ENCODE data around the gene DHCR7.

DHCR7 gene

GRCh38 chr11:71448257-71449171 is at the start of gene DHCR7:
TSS of gene DHCR7 (minus strand) at chr11:71448393. CDS start at chr11:71444952, 3,441 bp downstream.
- H3K4me1 Mint-ChIP-seq: peaks cover 55% of the 10 kb centered on the region
- no peaks in the 10 kb centered on the region for H3K27me3 Mint-ChIP-seq
- peak within 1 kb of the TSS; percentile 79 for H3K27ac Mint-ChIP-seq
- peak; percentile 96 for DNase-seq
- H3K9me3 Mint-ChIP-seq: peaks cover 13% of the 10 kb centered on the region
- CTCF ChIA-PET: no interaction called here
- H3K36me3 Mint-ChIP-seq: peaks cover 56% of the 10 kb centered on the region
- peak within 1 kb of the TSS; percentile 83 for H3K4me3 Mint-ChIP-seq

- CTCF ChIA-PET: no interaction called here
- no peak for DNase-seq
- H3K27me3 Mint-ChIP-seq: no peaks in the 10 kb centered on the region
- H3K4me3 Mint-ChIP-seq: no peak overlapping the region
- H3K27ac Mint-ChIP-seq: peak overlapping the region; percentile 31
- H3K9me3 Mint-ChIP-seq: no peaks in the 10 kb centered on the region
- H3K4me1 Mint-ChIP-seq: peaks cover 6% of the 10 kb centered on the region
- H3K36me3 Mint-ChIP-seq: peaks cover 63% of the 10 kb centered on the region
Measured at GRCh38 chr11:71496421-71496820, 48.2 kb upstream of the DHCR7 start.

- Mint-ChIP-seq H3K4me1 (peaks cover 6% of the 10 kb centered on the region), H3K4me3 (no peak overlapping the region), H3K36me3 (peaks cover 67% of the 10 kb centered on the region), H3K9me3 (no peaks in the 10 kb centered on the region), H3K27me3 (no peaks in the 10 kb centered on the region), H3K27ac (no peak overlapping the region)
- DNase-seq: no peak
- CTCF ChIA-PET: no interaction called here
Measured at GRCh38 chr11:71495286-71496230, 47.4 kb upstream of the DHCR7 start.

- H3K27me3 Mint-ChIP-seq: no peaks in the 10 kb centered on the region
- CTCF ChIA-PET: no interaction called here
- H3K9me3 Mint-ChIP-seq: no peaks in the 10 kb centered on the region
- H3K4me3 Mint-ChIP-seq: no peak overlapping the region
- H3K36me3 Mint-ChIP-seq: peaks cover 62% of the 10 kb centered on the region
- DNase-seq: no peak
- H3K4me1 Mint-ChIP-seq: peaks cover 2% of the 10 kb centered on the region
- H3K27ac Mint-ChIP-seq: no peak overlapping the region
Measured at GRCh38 chr11:71491940-71492339, 43.7 kb upstream of the DHCR7 start.

GRCh38 chr11:71491531-71491930 is 43.3 kb upstream of the DHCR7 start:
- CTCF ChIA-PET: no interaction called here
- no peak overlapping the region for H3K4me3 Mint-ChIP-seq
- H3K27ac Mint-ChIP-seq: no peak overlapping the region
- no peaks in the 10 kb centered on the region for H3K27me3 Mint-ChIP-seq
- DNase-seq: no peak
- peaks cover 2% of the 10 kb centered on the region for H3K4me1 Mint-ChIP-seq
- no peaks in the 10 kb centered on the region for H3K9me3 Mint-ChIP-seq
- peaks cover 60% of the 10 kb centered on the region for H3K36me3 Mint-ChIP-seq

GRCh38 chr11:71490731-71491390 is 42.7 kb upstream of the DHCR7 start:
- H3K4me3 Mint-ChIP-seq: no peak overlapping the region
- H3K27ac Mint-ChIP-seq: no peak overlapping the region
- peaks cover 62% of the 10 kb centered on the region for H3K36me3 Mint-ChIP-seq
- no peaks in the 10 kb centered on the region for H3K9me3 Mint-ChIP-seq
- DNase-seq: no peak
- peaks cover 2% of the 10 kb centered on the region for H3K4me1 Mint-ChIP-seq
- CTCF ChIA-PET: no interaction called here
- no peaks in the 10 kb centered on the region for H3K27me3 Mint-ChIP-seq

- CTCF ChIA-PET: no interaction called here
- Mint-ChIP-seq H3K9me3 (no peaks in the 10 kb centered on the region), H3K27ac (no peak overlapping the region), H3K4me3 (no peak overlapping the region), H3K36me3 (peaks cover 63% of the 10 kb centered on the region), H3K27me3 (no peaks in the 10 kb centered on the region), H3K4me1 (peaks cover 2% of the 10 kb centered on the region)
- DNase-seq: no peak
Measured at GRCh38 chr11:71490044-71490730, 42.0 kb upstream of the DHCR7 start.

GRCh38 chr11:71489311-71490043 is 41.3 kb upstream of the DHCR7 start:
- peaks cover 2% of the 10 kb centered on the region for H3K4me1 Mint-ChIP-seq
- no peaks in the 10 kb centered on the region for H3K9me3 Mint-ChIP-seq
- DNase-seq: no peak
- peaks cover 63% of the 10 kb centered on the region for H3K36me3 Mint-ChIP-seq
- H3K27me3 Mint-ChIP-seq: no peaks in the 10 kb centered on the region
- CTCF ChIA-PET: no interaction called here
- no peak overlapping the region for H3K27ac Mint-ChIP-seq
- H3K4me3 Mint-ChIP-seq: no peak overlapping the region

- no peak for DNase-seq
- Mint-ChIP-seq H3K27me3 (no peaks in the 10 kb centered on the region), H3K27ac (peak overlapping the region; percentile 47), H3K36me3 (peaks cover 63% of the 10 kb centered on the region), H3K9me3 (no peaks in the 10 kb centered on the region), H3K4me3 (no peak overlapping the region), H3K4me1 (peaks cover 2% of the 10 kb centered on the region)
- CTCF ChIA-PET: no interaction called here
Measured at GRCh38 chr11:71488681-71489270, 40.6 kb upstream of the DHCR7 start.

GRCh38 chr11:71486320-71486719 is 38.1 kb upstream of the DHCR7 start:
- Mint-ChIP-seq H3K4me3 (no peak overlapping the region), H3K36me3 (peaks cover 75% of the 10 kb centered on the region), H3K4me1 (peaks cover 2% of the 10 kb centered on the region), H3K27me3 (no peaks in the 10 kb centered on the region), H3K27ac (no peak overlapping the region), H3K9me3 (no peaks in the 10 kb centered on the region)
- DNase-seq: no peak
- CTCF ChIA-PET: no interaction called here

GRCh38 chr11:71485466-71485865 is 37.3 kb upstream of the DHCR7 start:
- H3K27ac Mint-ChIP-seq: no peak overlapping the region
- DNase-seq: no peak
- no peaks in the 10 kb centered on the region for H3K27me3 Mint-ChIP-seq
- H3K9me3 Mint-ChIP-seq: no peaks in the 10 kb centered on the region
- H3K4me3 Mint-ChIP-seq: no peak overlapping the region
- peaks cover 2% of the 10 kb centered on the region for H3K4me1 Mint-ChIP-seq
- H3K36me3 Mint-ChIP-seq: peaks cover 70% of the 10 kb centered on the region
- CTCF ChIA-PET: no interaction called here

- H3K36me3 Mint-ChIP-seq: peaks cover 68% of the 10 kb centered on the region
- no peaks in the 10 kb centered on the region for H3K27me3 Mint-ChIP-seq
- H3K4me3 Mint-ChIP-seq: no peak overlapping the region
- H3K9me3 Mint-ChIP-seq: no peaks in the 10 kb centered on the region
- CTCF ChIA-PET: no interaction called here
- no peak for DNase-seq
- no peak overlapping the region for H3K27ac Mint-ChIP-seq
- peaks cover 2% of the 10 kb centered on the region for H3K4me1 Mint-ChIP-seq
Measured at GRCh38 chr11:71485063-71485399, 36.8 kb upstream of the DHCR7 start.

All from activated naive CD4-positive, alpha-beta T cell treated with anti-CD3 and anti-CD28 coated beads, Interleukin-2, amount 10 ng/mL, durations not matched to agents 7 days and 5 days (primary cell).